ENCODE measurements around the gene TLL2.

DNA sequence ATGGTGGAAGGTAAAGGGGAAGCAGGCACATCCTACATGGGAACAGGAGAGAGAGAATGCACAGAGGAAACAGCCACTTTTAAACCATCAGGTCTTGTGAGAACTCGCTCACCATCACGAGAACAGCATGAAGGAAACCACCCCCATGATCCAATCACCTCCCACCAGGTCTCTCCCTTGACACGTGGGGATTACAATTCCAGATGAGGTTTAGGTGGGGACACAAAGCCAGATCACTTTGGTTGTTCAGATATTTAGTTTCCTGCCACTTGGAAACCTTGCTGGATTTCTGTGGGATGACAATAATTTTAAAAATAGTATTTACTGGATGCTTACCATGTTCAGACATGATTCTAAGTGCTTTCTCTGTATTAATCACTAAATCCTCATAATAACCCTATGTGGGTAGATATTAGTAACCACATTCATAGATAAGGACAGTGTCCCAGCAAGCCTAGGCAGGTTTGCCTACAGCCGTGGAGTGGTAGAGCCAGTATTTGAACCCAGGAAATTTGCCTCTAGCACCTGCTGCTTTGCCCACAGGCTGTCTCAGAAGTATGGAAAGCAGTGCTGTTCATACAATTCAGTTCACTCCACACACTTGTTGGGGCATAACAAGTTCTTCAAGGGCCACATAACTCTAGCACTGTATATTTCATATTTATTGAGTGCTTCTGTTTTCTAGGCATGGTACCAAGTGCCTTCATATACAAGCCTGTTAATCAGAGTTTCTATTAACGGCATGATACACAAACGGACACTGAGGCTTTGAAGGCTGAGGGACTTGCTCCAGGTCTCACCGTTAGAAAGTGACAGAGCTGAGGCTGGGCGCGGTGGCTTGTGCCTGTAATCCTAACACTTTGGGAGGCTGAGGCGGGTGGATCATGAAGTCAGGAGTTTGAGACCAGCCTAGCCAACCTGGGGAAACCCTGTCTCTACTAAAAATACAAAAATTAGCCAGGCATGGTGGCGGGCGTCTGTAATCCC lies 8.3 kb downstream of the TLL2 start:
- TF ChIP-seq, protein P1, sequence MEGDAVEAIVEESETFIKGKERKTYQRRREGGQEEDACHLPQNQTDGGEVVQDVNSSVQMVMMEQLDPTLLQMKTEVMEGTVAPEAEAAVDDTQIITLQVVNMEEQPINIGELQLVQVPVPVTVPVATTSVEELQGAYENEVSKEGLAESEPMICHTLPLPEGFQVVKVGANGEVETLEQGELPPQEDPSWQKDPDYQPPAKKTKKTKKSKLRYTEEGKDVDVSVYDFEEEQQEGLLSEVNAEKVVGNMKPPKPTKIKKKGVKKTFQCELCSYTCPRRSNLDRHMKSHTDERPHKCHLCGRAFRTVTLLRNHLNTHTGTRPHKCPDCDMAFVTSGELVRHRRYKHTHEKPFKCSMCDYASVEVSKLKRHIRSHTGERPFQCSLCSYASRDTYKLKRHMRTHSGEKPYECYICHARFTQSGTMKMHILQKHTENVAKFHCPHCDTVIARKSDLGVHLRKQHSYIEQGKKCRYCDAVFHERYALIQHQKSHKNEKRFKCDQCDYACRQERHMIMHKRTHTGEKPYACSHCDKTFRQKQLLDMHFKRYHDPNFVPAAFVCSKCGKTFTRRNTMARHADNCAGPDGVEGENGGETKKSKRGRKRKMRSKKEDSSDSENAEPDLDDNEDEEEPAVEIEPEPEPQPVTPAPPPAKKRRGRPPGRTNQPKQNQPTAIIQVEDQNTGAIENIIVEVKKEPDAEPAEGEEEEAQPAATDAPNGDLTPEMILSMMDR (IDR thresholded peaks at IDR 0.05): no peak
- no peak for TF ChIP-seq POLR2A (IDR thresholded peaks at IDR 0.05)
